Ishikawa (cell line): ENCODE results near the gene ZNF106.

ENCODE experiments used
- CEBPB ChIP-seq: IDR thresholded peaks from 2 replicates; pipeline ENCODE4 v1.6.1; 2012
- EGR1 ChIP-seq: IDR thresholded peaks from 2 replicates; pipeline ENCODE4 v1.6.1; 2012
- EP300 ChIP-seq: IDR thresholded peaks from 2 replicates; pipeline ENCODE4 v1.6.1; 2012; ENCODE audit warnings: borderline replicate concordance
- TAF1 ChIP-seq: IDR thresholded peaks from 2 replicates; pipeline ENCODE4 v1.6.1; 2012; ENCODE audit warnings: low read depth, mild to moderate bottlenecking
- TCF12 ChIP-seq: IDR thresholded peaks from 2 replicates; pipeline ENCODE4 v1.6.1; 2012; ENCODE audit warnings: low read depth
- YY1 ChIP-seq: IDR thresholded peaks from 2 replicates; pipeline ENCODE4 v1.6.1; 2012; ENCODE audit warnings: low read depth
- ZBTB7A ChIP-seq: IDR thresholded peaks from 2 replicates; pipeline ENCODE4 v1.6.1; 2012; ENCODE audit warnings: low read depth
- TF ChIP-seq, protein P1 (sequence below): IDR thresholded peaks from 2 replicates; pipeline ENCODE4 v1.6.1; 2012

DNA sequence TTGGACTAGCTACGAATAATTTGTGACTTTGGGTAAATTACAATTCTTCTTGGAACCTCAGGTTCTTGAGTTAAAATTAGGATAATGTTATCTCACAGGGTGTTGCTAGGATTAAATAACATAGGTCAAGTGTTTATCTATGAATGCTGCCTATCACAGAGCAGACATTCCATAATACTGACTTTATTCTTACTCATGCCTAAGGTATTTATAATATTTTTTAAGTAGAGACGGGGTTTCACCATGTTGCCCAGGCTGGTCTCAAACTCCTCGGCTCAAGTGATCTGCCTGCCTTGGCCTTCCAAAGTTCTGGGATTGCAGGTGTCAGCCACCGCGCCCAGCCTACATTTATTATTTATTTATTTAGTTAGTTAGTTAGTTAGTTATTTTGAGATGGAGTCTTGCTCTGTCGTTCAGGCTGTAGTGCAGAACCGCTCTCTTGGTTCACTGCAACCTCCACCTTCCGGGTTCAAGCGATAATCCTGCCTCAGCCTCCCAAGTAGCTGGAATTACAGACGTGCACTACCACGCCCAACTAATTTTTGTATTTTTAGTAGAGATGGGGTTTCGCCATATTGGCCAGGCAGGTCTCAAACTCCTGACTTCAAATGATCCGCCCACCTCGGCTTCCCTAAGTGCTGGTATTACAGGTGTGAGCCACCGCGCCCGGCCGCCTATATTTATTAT is 741 bp upstream of the ZNF106 start:
- TF ChIP-seq TAF1: no peak
- no peak for TF ChIP-seq YY1
- TF ChIP-seq EP300: no peak
- TF ChIP-seq EGR1: no peak
- no peak for TF ChIP-seq TCF12
- TF ChIP-seq, protein P1, sequence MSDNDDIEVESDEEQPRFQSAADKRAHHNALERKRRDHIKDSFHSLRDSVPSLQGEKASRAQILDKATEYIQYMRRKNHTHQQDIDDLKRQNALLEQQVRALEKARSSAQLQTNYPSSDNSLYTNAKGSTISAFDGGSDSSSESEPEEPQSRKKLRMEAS: no peak
- TF ChIP-seq CEBPB: no peak
- TF ChIP-seq ZBTB7A: no peak
